Activated CD4-positive, alpha-beta memory T cell treated with anti-CD3 and anti-CD28 coated beads for 36 hours (primary cell): Measurements from ENCODE around the gene CIZ1. TPM values are rescaled to one million over a fixed set of nuclear protein-coding genes. Genes with fewer than 3 reads are reported as not detected.
A peak's percentile ranks its signal among the peaks of the same experiment; 100 is the strongest.

ENCODE experiments used
- CTCF ChIA-PET: fragments of 350-600 bp; sonication (Branson Sonifier 250); formaldehyde crosslinking; loops from one replicate; lab custom pipeline; 2021; ENCODE audit warnings: antibody characterized with exemption, inconsistent platforms; lab: Charles Lee
- POLR2A ChIA-PET: fragments of 350-600 bp; sonication (Branson Sonifier 250); formaldehyde crosslinking; loops from one replicate; lab custom pipeline; 2021; ENCODE audit warnings: antibody characterized with exemption; lab: Charles Lee
- DNase-seq: peaks from one replicate; pipeline ENCODE4 v3.0.0-alpha.2; 2020
- H3K27ac Mint-ChIP-seq: one replicate; pipeline ENCODE4 v1.8.0; 2021; ENCODE audit warnings: mixed read lengths
- H3K27me3 Mint-ChIP-seq: one replicate; pipeline ENCODE4 v1.8.0; 2021; ENCODE audit warnings: mixed read lengths
- H3K36me3 Mint-ChIP-seq: one replicate; pipeline ENCODE4 v1.8.0; 2021; ENCODE audit warnings: mixed read lengths
- H3K4me1 Mint-ChIP-seq: one replicate; pipeline ENCODE4 v1.8.0; 2021; ENCODE audit warnings: low read depth, mixed read lengths
- H3K4me3 Mint-ChIP-seq: one replicate; pipeline ENCODE4 v1.8.0; 2021; ENCODE audit warnings: mild to moderate bottlenecking, mixed read lengths
- H3K9me3 Mint-ChIP-seq: one replicate; pipeline ENCODE4 v1.8.0; 2021; ENCODE audit warnings: mixed read lengths
- intact Hi-C: fragments of 100-400 bp; cut with micrococcal nuclease; formaldehyde crosslinking; loops from one replicate; pipeline ENCODE4 v1.15.1; 2023
- total RNA-seq, 2 experiments: library from RNA; stranded (reverse); gene quantifications; one replicate each; pipeline ENCODE4 v1.2.3, GENCODE V29; 2021

CIZ1 gene
- total RNA-seq, 2 experiments from 2014 or later: 95.4 to 105 TPM

- intact Hi-C loops: loop anchor here (1.0 kb wide), 1 partner anchor 42 kb away; the partner anchor contains the start of gene BBLN
- H3K4me1 Mint-ChIP-seq: peaks cover 16% of the 10 kb centered on the region
- ChIA-PET POLR2A (no interaction called here), CTCF (interaction anchor here (1.9 kb wide), 1 partner anchor 12 kb away, joined by 7 read pairs; the partner anchor contains the start of gene CIZ1)
- peaks cover 8% of the 10 kb centered on the region for H3K27me3 Mint-ChIP-seq
- H3K27ac Mint-ChIP-seq: peak overlapping the region; percentile 53
- H3K36me3 Mint-ChIP-seq: no peaks in the 10 kb centered on the region
- H3K9me3 Mint-ChIP-seq: no peaks in the 10 kb centered on the region
- DNase-seq: no peak
- peak overlapping the region; percentile 61 for H3K4me3 Mint-ChIP-seq
These were observed 11.3 kb upstream of the CIZ1 start for GRCh38 chr9:128202648-128203023.

- peaks cover 8% of the 10 kb centered on the region for H3K27me3 Mint-ChIP-seq
These were observed 10.3 kb upstream of the CIZ1 start for GRCh38 chr9:128201441-128202369.

GRCh38 chr9:128193469-128194096 lies 2.2 kb upstream of the CIZ1 start:
- Mint-ChIP-seq H3K36me3 (peaks cover 9% of the 10 kb centered on the region), H3K9me3 (no peaks in the 10 kb centered on the region), H3K4me3 (no peak overlapping the region), H3K27ac (no peak overlapping the region), H3K4me1 (peaks cover 24% of the 10 kb centered on the region), H3K27me3 (no peaks in the 10 kb centered on the region)
- no peak for DNase-seq
- intact Hi-C loops: loop anchor here (2.0 to 10.0 kb wide), 4 partner anchors 25 to 84 kb away; partner anchors contain the start of genes GOLGA2, PTGES2 and SWI5
- CTCF ChIA-PET: interaction anchor here (1.1 to 1.7 kb wide), 5 partner anchors 10 to 148 kb away, joined by 3 to 10 read pairs (median 3); no protein-coding TSS in a partner anchor
- POLR2A ChIA-PET: interaction anchor here (4.0 kb wide), 1 partner anchor 33 kb away, joined by 19 read pairs; the partner anchor contains the start of gene BBLN

More at GRCh38 chr9:128201441-128202369, 10.3 kb upstream of the CIZ1 start:
- Mint-ChIP-seq H3K9me3 (no peaks in the 10 kb centered on the region), H3K27ac (no peak overlapping the region), H3K4me3 (no peak overlapping the region), H3K36me3 (no peaks in the 10 kb centered on the region), H3K4me1 (peaks cover 16% of the 10 kb centered on the region)
- ChIA-PET CTCF (interaction anchor here (1.6 to 1.9 kb wide), 2 partner anchors 11 to 48 kb away, joined by 3 to 7 read pairs; partner anchors contain the start of gene CIZ1), POLR2A (no interaction called here)
- intact Hi-C loops: no loop called here
- DNase-seq: no peak

- CTCF ChIA-PET: interaction anchor here (1.1 to 1.6 kb wide), 3 partner anchors 14 to 64 kb away, joined by 3 to 6 read pairs (median 3); no protein-coding TSS in a partner anchor
- Mint-ChIP-seq H3K4me1 (peaks cover 30% of the 10 kb centered on the region), H3K27ac (no peak overlapping the region), H3K27me3 (no peaks in the 10 kb centered on the region), H3K36me3 (peaks cover 13% of the 10 kb centered on the region), H3K4me3 (peak overlapping the region; percentile 43), H3K9me3 (no peaks in the 10 kb centered on the region)
- intact Hi-C loops: loop anchor here (2.0 to 10.0 kb wide), 4 partner anchors 26 to 85 kb away; partner anchors contain the start of genes GOLGA2, PTGES2 and SWI5
- POLR2A ChIA-PET: interaction anchor here (4.0 kb wide), 1 partner anchor 32 kb away, joined by 19 read pairs; the partner anchor contains the start of gene BBLN
- DNase-seq: peak; percentile 72
These were observed 1.4 kb upstream of the CIZ1 start for GRCh38 chr9:128192601-128193371.

GRCh38 chr9:128190516-128191405 lies 611 bp downstream of the CIZ1 start:
- ChIA-PET POLR2A (interaction anchor here (0.6 to 4.0 kb wide), 2 partner anchors 30 to 32 kb away, joined by 3 to 19 read pairs; partner anchors contain the start of gene BBLN), CTCF (interaction anchor here (0.7 to 2.3 kb wide), 17 partner anchors 9 to 151 kb away, joined by 3 to 9 read pairs (median 5); partner anchors contain the start of genes BBLN and DNM1)
- peaks cover 21% of the 10 kb centered on the region for H3K36me3 Mint-ChIP-seq
- peak overlapping the region; percentile 86 for H3K27ac Mint-ChIP-seq
- no peaks in the 10 kb centered on the region for H3K27me3 Mint-ChIP-seq
- DNase-seq: no peak
- intact Hi-C loops: loop anchor here (5.0 to 10.0 kb wide), 3 partner anchors 63 to 87 kb away; partner anchors contain the start of genes GOLGA2, PTGES2 and SWI5
- no peaks in the 10 kb centered on the region for H3K9me3 Mint-ChIP-seq
- H3K4me1 Mint-ChIP-seq: peaks cover 33% of the 10 kb centered on the region
- H3K4me3 Mint-ChIP-seq: peak overlapping the region; percentile 99

- Mint-ChIP-seq H3K27ac (no peak overlapping the region), H3K4me3 (peak overlapping the region; percentile 99), H3K9me3 (no peaks in the 10 kb centered on the region), H3K4me1 (peaks cover 33% of the 10 kb centered on the region), H3K36me3 (peaks cover 24% of the 10 kb centered on the region), H3K27me3 (no peaks in the 10 kb centered on the region)
- ChIA-PET POLR2A (interaction anchor here (4.0 kb wide), 1 partner anchor 29 kb away, joined by 19 read pairs; the partner anchor contains the start of gene BBLN), CTCF (interaction anchor here (1.3 to 2.3 kb wide), 9 partner anchors 10 to 151 kb away, joined by 3 to 9 read pairs (median 5); partner anchors contain the start of gene DNM1)
- intact Hi-C loops: loop anchor here (5.0 to 10.0 kb wide), 3 partner anchors 63 to 87 kb away; partner anchors contain the start of genes GOLGA2, PTGES2 and SWI5
- DNase-seq: no peak
These were observed 1.4 kb downstream of the CIZ1 start for GRCh38 chr9:128190013-128190412.

GRCh38 chr9:128188209-128188608 lies 3.2 kb downstream of the CIZ1 start:
- H3K4me3 Mint-ChIP-seq: no peak overlapping the region
- POLR2A ChIA-PET: interaction anchor here (0.6 kb wide), 1 partner anchor 23 kb away, joined by 3 read pairs; no protein-coding TSS in a partner anchor
- CTCF ChIA-PET: interaction anchor here (0.8 to 1.2 kb wide), 3 partner anchors 19 to 1668 kb away, joined by 3 read pairs; partner anchors contain the start of gene BBLN
- peaks cover 28% of the 10 kb centered on the region for H3K36me3 Mint-ChIP-seq
- H3K9me3 Mint-ChIP-seq: no peaks in the 10 kb centered on the region
- no peak for DNase-seq
- H3K27me3 Mint-ChIP-seq: no peaks in the 10 kb centered on the region
- H3K27ac Mint-ChIP-seq: peak overlapping the region; percentile 28
- H3K4me1 Mint-ChIP-seq: peaks cover 40% of the 10 kb centered on the region
- intact Hi-C loops: no loop called here

GRCh38 chr9:128187361-128187760 lies 4.0 kb downstream of the CIZ1 start:
- H3K27me3 Mint-ChIP-seq: no peaks in the 10 kb centered on the region
- no peak for DNase-seq
- peaks cover 35% of the 10 kb centered on the region for H3K36me3 Mint-ChIP-seq
- no peak overlapping the region for H3K4me3 Mint-ChIP-seq
- no peak overlapping the region for H3K27ac Mint-ChIP-seq
- ChIA-PET CTCF (interaction anchor here (1.2 kb wide), 1 partner anchor 27 kb away, joined by 3 read pairs; the partner anchor contains the start of gene BBLN), POLR2A (no interaction called here)
- intact Hi-C loops: no loop called here
- H3K9me3 Mint-ChIP-seq: no peaks in the 10 kb centered on the region
- H3K4me1 Mint-ChIP-seq: peaks cover 36% of the 10 kb centered on the region

GRCh38 chr9:128185979-128186965 lies 5.1 kb downstream of the CIZ1 start:
- Mint-ChIP-seq H3K9me3 (no peaks in the 10 kb centered on the region), H3K36me3 (peaks cover 38% of the 10 kb centered on the region), H3K4me1 (peaks cover 32% of the 10 kb centered on the region), H3K27me3 (no peaks in the 10 kb centered on the region), H3K4me3 (no peak overlapping the region), H3K27ac (no peak overlapping the region)
- ChIA-PET CTCF (interaction anchor here (0.6 to 0.8 kb wide), 2 partner anchors 11 to 35 kb away, joined by 3 read pairs; no protein-coding TSS in a partner anchor), POLR2A (interaction anchor here (0.6 kb wide), 1 partner anchor 111 kb away, joined by 3 read pairs; no protein-coding TSS in a partner anchor)
- intact Hi-C loops: no loop called here
- DNase-seq: no peak
